Naive thymus-derived CD8-positive, alpha-beta T cell (primary cell): ENCODE results near the gene RBM4B. TPM values are rescaled to one million over a fixed set of nuclear protein-coding genes. Genes with fewer than 3 reads are reported as not detected.

ENCODE experiments used
- ATAC-seq, 2 donors: fragments of 150-1000 bp; cut with Tn5 transposase in 1 of 2; sonication (Bioruptor Pico), chemical (Tn5 transposase) in 1 of 2; 1 replicate in 1 of 2; 2 replicates in 1 of 2; pipeline ENCODE4 v1.10.0; 2021; ENCODE audit warnings: mild to moderate bottlenecking in 2 of 2, moderate library complexity in 2 of 2
- POLR2A ChIA-PET: fragments of 350-600 bp; sonication (Branson Sonifier 250); formaldehyde crosslinking; loops from one replicate; lab custom pipeline; 2021; ENCODE audit warnings: antibody characterized with exemption; lab: Charles Lee
- DNase-seq, 10 donors: peaks; one replicate each; pipeline versions ENCODE4 v3.0.0 to v3.0.0-alpha.2; 2020 to 2022
- H3K27ac Mint-ChIP-seq, 10 donors: one replicate each; pipeline ENCODE4 v1.8.0; 2020 to 2022; ENCODE audit warnings: mild to moderate bottlenecking in 10 of 10, mixed read lengths in 10 of 10, moderate library complexity in 4 of 10, inconsistent platforms in 1 of 10
- H3K27me3 Mint-ChIP-seq, 5 donors: one replicate each; pipeline ENCODE4 v1.8.0; 2021 to 2022; ENCODE audit warnings: mixed read lengths in 5 of 5
- H3K36me3 Mint-ChIP-seq, 3 donors: one replicate each; pipeline ENCODE4 v1.8.0; 2020 to 2022; ENCODE audit warnings: mixed read lengths in 3 of 3, mild to moderate bottlenecking in 2 of 3, inconsistent platforms in 1 of 3
- H3K4me1 Mint-ChIP-seq, 4 donors: one replicate each; pipeline ENCODE4 v1.8.0; 2021 to 2022; ENCODE audit warnings: mixed read lengths in 4 of 4
- H3K4me3 Mint-ChIP-seq, 10 donors: one replicate each; pipeline ENCODE4 v1.8.0; 2020 to 2022; ENCODE audit warnings: mild to moderate bottlenecking in 10 of 10, mixed read lengths in 10 of 10, moderate library complexity in 6 of 10, inconsistent platforms in 1 of 10
- H3K9me3 Mint-ChIP-seq, 9 donors: one replicate each; pipeline ENCODE4 v1.8.0; 2020 to 2022; ENCODE audit warnings: mixed read lengths in 9 of 9, mild to moderate bottlenecking in 3 of 9, inconsistent platforms in 1 of 9, moderate library complexity in 1 of 9
- polyA plus RNA-seq, 3 donors: library from polyadenylated mRNA; unstranded; fragments of 300-500 nt; fragmentation: Illumina TruSeq; gene quantifications; one replicate each; pipeline ENCODE4 v1.2.3, GENCODE V29; 2021
- total RNA-seq, 8 experiments: library from RNA in 2 of 8; stranded (reverse) in 2 of 8; gene quantifications; one replicate each; pipeline ENCODE4 v1.2.3 and lab custom pipeline; 2021 to 2026

The RBM4B gene
- total and polyA plus RNA-seq, 5 experiments from 2014 or later: 7.7 to 26.0 (median 12.3) TPM

DNA sequence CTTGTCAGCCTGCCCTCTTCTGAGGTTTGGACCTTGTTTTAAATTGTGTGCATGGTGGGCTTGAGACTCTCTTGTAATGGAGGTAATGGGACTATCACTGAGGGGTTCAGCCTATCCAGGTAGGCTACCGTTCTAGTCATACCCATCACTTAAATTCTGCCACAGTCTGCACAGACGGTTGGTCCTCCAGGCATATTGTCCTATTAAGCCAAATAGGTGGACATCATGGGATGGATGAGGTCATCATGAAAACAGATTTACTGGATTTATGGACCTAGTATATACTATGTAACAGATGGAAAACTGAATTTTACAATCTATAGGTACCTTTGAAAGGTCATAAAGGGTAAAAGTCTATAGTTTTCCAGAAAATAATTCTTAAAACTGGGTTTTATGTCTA, 48.3 kb downstream of the RBM4B start:
- ATAC-seq: no peak
- no peaks in the 10 kb centered on the region for H3K27me3 Mint-ChIP-seq
- peaks cover 0 to 78% (median 9%) of the 10 kb centered on the region in 3 donors for H3K36me3 Mint-ChIP-seq
- H3K4me1 Mint-ChIP-seq: peaks cover 27 to 71% (median 64%) of the 10 kb centered on the region in 4 donors
- H3K4me3 Mint-ChIP-seq: no peak overlapping the region
- H3K27ac Mint-ChIP-seq: peak overlapping the region in 7 of 10 donors; percentile 15 to 75 (median 50)
- no peaks in the 10 kb centered on the region for H3K9me3 Mint-ChIP-seq
- POLR2A ChIA-PET: interaction anchor here (0.8 to 1.3 kb wide), 4 partner anchors 12 to 18 kb away, joined by 3 to 4 read pairs (median 3); partner anchors contain the start of gene RBM14
- DNase-seq: no peak

- DNase-seq: no peak
- H3K36me3 Mint-ChIP-seq: peaks cover 0 to 87% (median 8%) of the 10 kb centered on the region in 3 donors
- peak overlapping the region in 9 of 10 donors; percentile 0 to 83 (median 40) for H3K27ac Mint-ChIP-seq
Observed at GRCh38 chr11:66628061-66628603, 49.6 kb downstream of the RBM4B start.

DNA sequence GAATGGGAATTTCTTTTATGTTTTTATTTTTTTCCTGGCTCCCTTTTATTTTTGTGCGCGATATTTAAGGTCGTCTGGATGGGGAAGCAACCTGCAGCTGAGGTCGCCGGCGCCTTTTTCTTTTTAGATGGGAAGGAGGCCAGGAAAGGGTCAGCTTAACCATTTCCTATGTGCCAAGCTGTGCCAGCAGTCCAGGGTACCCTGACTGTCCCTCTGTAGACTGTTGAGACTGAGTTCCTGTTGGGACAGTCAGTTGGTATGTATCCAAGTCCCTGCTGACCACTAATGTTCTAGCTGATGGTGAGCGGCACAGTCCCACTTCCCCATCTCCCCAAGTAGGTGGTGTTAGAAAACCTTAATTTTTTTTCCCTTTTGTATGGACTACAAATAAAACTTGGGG, 50.8 kb downstream of the RBM4B start:
- no peaks in the 10 kb centered on the region for H3K27me3 Mint-ChIP-seq
- peak overlapping the region in 3 of 10 donors; percentile 6 to 74 (median 64) for H3K27ac Mint-ChIP-seq
- peak overlapping the region in 1 of 10 donors; percentile 29 for H3K4me3 Mint-ChIP-seq
- no peak for DNase-seq
- ATAC-seq: no peak
- POLR2A ChIA-PET: interaction anchor here (1.1 kb wide), 1 partner anchor 11 kb away, joined by 5 read pairs; the partner anchor contains the start of gene RBM14
- H3K4me1 Mint-ChIP-seq: peaks cover 42 to 87% (median 76%) of the 10 kb centered on the region in 4 donors
- H3K9me3 Mint-ChIP-seq: no peaks in the 10 kb centered on the region
- H3K36me3 Mint-ChIP-seq: peaks cover 0 to 96% (median 8%) of the 10 kb centered on the region in 3 donors

More at GRCh38 chr11:66628061-66628603, 49.6 kb downstream of the RBM4B start:
- Mint-ChIP-seq H3K27me3 (no peaks in the 10 kb centered on the region), H3K9me3 (no peaks in the 10 kb centered on the region), H3K4me1 (peaks cover 35 to 81% (median 72%) of the 10 kb centered on the region in 4 donors), H3K4me3 (peak overlapping the region in 1 of 10 donors; percentile 8)
- POLR2A ChIA-PET: interaction anchor here (0.8 to 1.0 kb wide), 2 partner anchors 10 to 17 kb away, joined by 3 read pairs; no protein-coding TSS in a partner anchor
- no peak for ATAC-seq

- no peaks in the 10 kb centered on the region for H3K9me3 Mint-ChIP-seq
- H3K27ac Mint-ChIP-seq: peak overlapping the region in 4 of 10 donors; percentile 64 to 76 (median 71)
- H3K4me1 Mint-ChIP-seq: peaks cover 40 to 87% (median 77%) of the 10 kb centered on the region in 4 donors
- no peaks in the 10 kb centered on the region for H3K27me3 Mint-ChIP-seq
- POLR2A ChIA-PET: interaction anchor here (0.5 to 4.2 kb wide), 2 partner anchors 13 to 77 kb away, joined by 4 to 38 read pairs; partner anchors contain the start of gene RBM4
- H3K36me3 Mint-ChIP-seq: peaks cover 0 to 97% (median 8%) of the 10 kb centered on the region in 3 donors
- DNase-seq (peak in 1 of 10 donors; percentile 0), ATAC-seq (no peak)
- peak overlapping the region in 2 of 10 donors; percentile 25 to 66 for H3K4me3 Mint-ChIP-seq
Observed at GRCh38 chr11:66626382-66626781, 51.3 kb downstream of the RBM4B start.

GRCh38 chr11:66625752-66626149, 51.9 kb downstream of the RBM4B start:
- ATAC-seq (no peak), DNase-seq (peak in 1 of 10 donors; percentile 9)
- Mint-ChIP-seq H3K9me3 (no peaks in the 10 kb centered on the region), H3K27ac (peak overlapping the region in 4 of 10 donors; percentile 21 to 69 (median 50)), H3K27me3 (no peaks in the 10 kb centered on the region), H3K4me3 (no peak overlapping the region), H3K4me1 (peaks cover 43 to 94% (median 82%) of the 10 kb centered on the region in 4 donors), H3K36me3 (peaks cover 0 to 97% (median 11%) of the 10 kb centered on the region in 3 donors)
- POLR2A ChIA-PET: interaction anchor here (0.5 to 4.2 kb wide), 4 partner anchors 9 to 76 kb away, joined by 3 to 38 read pairs (median 7); partner anchors contain the start of genes RBM14 and RBM4

GRCh38 chr11:66625041-66625751, 52.5 kb downstream of the RBM4B start:
- H3K9me3 Mint-ChIP-seq: no peaks in the 10 kb centered on the region
- peak overlapping the region in 4 of 10 donors; percentile 14 to 45 (median 21) for H3K4me3 Mint-ChIP-seq
- ATAC-seq (peak in 1 of 2 donors; percentile 2), DNase-seq (peak in 1 of 10 donors; percentile 0)
- H3K4me1 Mint-ChIP-seq: peaks cover 43 to 94% (median 85%) of the 10 kb centered on the region in 4 donors
- H3K36me3 Mint-ChIP-seq: peaks cover 0 to 97% (median 11%) of the 10 kb centered on the region in 3 donors
- H3K27me3 Mint-ChIP-seq: no peaks in the 10 kb centered on the region
- POLR2A ChIA-PET: interaction anchor here (0.6 to 4.2 kb wide), 7 partner anchors 8 to 168 kb away, joined by 3 to 38 read pairs (median 5); partner anchors contain the start of genes PELI3, RBM14 and RBM4
- peak overlapping the region in 4 of 10 donors; percentile 29 to 84 (median 50) for H3K27ac Mint-ChIP-seq

GRCh38 chr11:66624450-66624849, 53.2 kb downstream of the RBM4B start:
- ATAC-seq (peak in 1 of 2 donors; percentile 6), DNase-seq (peak in 1 of 10 donors; percentile 0)
- H3K27ac Mint-ChIP-seq: peak overlapping the region in 5 of 10 donors; percentile 25 to 84 (median 56)
- H3K4me1 Mint-ChIP-seq: peaks cover 42 to 94% (median 85%) of the 10 kb centered on the region in 4 donors
- peak overlapping the region in 1 of 10 donors; percentile 27 for H3K4me3 Mint-ChIP-seq
- no peaks in the 10 kb centered on the region for H3K27me3 Mint-ChIP-seq
- no peaks in the 10 kb centered on the region for H3K9me3 Mint-ChIP-seq
- peaks cover 0 to 93% (median 15%) of the 10 kb centered on the region in 3 donors for H3K36me3 Mint-ChIP-seq
- POLR2A ChIA-PET: interaction anchor here (0.6 to 4.2 kb wide), 6 partner anchors 8 to 158 kb away, joined by 3 to 38 read pairs (median 8); partner anchors contain the start of genes PELI3, RBM14 and RBM4

DNA sequence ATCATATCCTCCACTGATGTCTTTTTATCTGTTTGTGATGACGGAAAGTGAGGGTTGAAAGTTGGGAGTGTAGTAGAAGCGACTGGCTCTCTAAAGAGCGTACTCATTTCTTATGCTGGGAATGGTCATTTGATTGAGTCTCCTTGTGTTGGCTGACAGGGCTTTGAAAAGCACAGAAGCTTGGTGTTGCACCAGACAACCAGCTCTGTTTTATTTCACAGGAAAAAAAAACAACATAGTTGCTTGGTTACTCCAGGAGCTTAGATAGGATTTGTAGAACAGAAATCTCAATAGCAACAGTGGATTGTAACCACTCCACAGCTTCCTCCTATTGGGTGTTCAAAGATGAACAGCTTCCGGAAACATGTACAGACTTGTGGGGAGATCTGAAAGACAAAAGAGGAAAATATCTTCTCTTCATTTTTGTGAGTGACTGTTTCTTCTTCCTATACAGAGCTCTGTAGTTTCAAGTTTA, 58.6 kb downstream of the RBM4B start:
- POLR2A ChIA-PET: interaction anchor here (0.8 to 6.3 kb wide), 14 partner anchors 12 to 82 kb away, joined by 3 to 198 read pairs (median 4); partner anchors contain the start of genes ACTN3, CCDC87, CCS and RBM4
- peak; percentile 54 to 61 for ATAC-seq
- peaks cover 0 to 66% (median 17%) of the 10 kb centered on the region in 3 donors for H3K36me3 Mint-ChIP-seq
- peak in 8 of 10 donors; percentile 43 to 89 (median 74) for DNase-seq
- peak overlapping the region; percentile 96 to 100 (median 98) for H3K4me3 Mint-ChIP-seq
- peaks cover 0 to 5% (median 0%) of the 10 kb centered on the region in 5 donors for H3K27me3 Mint-ChIP-seq
- H3K4me1 Mint-ChIP-seq: peaks cover 43 to 82% (median 72%) of the 10 kb centered on the region in 4 donors
- no peaks in the 10 kb centered on the region for H3K9me3 Mint-ChIP-seq
- H3K27ac Mint-ChIP-seq: peak overlapping the region; percentile 96 to 100 (median 99)

DNA sequence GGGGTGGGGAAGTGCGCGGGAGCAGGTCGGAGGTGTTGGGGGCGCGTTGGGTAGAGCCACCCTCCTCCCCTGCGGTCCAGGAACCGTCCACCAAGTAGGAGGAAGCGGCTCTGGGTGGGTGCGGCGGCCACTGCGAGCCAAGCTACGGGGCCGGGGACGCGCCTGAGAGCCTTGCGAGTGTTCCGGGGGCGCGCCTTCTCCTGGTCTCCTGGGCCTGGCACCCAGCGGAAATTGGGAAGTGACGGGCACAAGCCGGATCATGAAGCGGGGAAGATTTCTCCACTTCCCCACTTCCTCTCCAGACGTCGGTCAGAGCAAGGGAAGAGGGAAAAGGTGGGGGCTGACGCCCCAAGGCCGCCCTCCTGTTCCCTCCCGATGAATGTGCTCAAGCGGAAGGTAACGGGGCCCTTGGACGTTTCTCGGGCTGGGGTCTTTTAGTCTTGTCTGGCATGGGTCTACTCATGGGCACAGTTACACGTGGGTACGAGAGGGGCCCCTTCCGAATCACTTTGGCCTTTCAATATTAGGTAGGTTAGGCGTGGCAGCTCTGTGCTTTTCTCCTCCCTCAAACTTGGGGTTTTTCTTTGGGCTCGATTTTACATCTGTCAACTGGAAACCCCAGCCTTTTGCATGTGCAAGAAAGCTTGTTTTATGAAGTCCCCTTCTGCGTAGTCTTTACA, 60.4 kb downstream of the RBM4B start:
- peaks cover 0 to 5% (median 0%) of the 10 kb centered on the region in 5 donors for H3K27me3 Mint-ChIP-seq
- H3K36me3 Mint-ChIP-seq: peaks cover 0 to 48% (median 17%) of the 10 kb centered on the region in 3 donors
- H3K4me1 Mint-ChIP-seq: peaks cover 25 to 64% (median 55%) of the 10 kb centered on the region in 4 donors
- H3K27ac Mint-ChIP-seq: peak overlapping the region; percentile 96 to 100 (median 99)
- DNase-seq (peak in 5 of 10 donors; percentile 32 to 49 (median 38)), ATAC-seq (peak in 1 of 2 donors; percentile 26)
- H3K4me3 Mint-ChIP-seq: peak overlapping the region; percentile 96 to 100 (median 98)
- no peaks in the 10 kb centered on the region for H3K9me3 Mint-ChIP-seq
- POLR2A ChIA-PET: interaction anchor here (0.9 to 6.3 kb wide), 32 partner anchors 8 to 1263 kb away, joined by 3 to 198 read pairs (median 4); partner anchors contain the start of genes ACTN3, B4GAT1, CCDC87 and CCS

DNA sequence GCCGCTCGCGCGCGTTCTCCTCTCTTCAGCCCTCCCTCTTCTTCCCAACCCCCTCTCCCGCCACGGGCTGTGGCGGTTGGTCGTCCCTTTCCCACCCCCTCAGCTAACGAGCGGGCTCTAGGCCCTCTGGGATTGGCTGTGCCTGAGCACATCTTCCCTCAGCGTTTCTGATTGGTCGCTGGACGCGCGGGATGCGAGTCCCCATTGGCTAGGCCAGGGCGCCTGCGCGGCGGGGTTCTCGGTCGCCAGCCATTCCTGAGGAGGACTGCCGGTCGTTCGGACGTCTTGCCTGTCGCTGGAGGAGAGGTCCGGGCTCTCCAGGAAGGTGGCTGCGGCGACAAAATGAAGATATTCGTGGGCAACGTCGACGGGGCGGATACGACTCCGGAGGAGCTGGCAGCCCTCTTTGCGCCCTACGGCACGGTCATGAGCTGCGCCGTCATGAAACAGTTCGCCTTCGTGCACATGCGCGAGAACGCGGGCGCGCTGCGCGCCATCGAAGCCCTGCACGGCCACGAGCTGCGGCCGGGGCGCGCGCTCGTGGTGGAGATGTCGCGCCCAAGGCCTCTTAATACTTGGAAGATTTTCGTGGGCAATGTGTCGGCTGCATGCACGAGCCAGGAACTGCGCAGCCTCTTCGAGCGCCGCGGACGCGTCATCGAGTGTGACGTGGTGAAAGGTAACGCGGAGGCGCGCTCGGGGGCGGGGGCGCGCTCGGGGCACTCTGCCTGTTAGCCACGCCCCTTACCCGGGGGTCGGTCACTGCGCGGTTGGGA, 61.1 kb downstream of the RBM4B start, which contains the start of gene RBM14:
Gene RBM14 (plus strand): TSS at position 252 of the 776 bp plus-strand sequence. CDS start 91 bp downstream, at position 343.
- H3K27ac Mint-ChIP-seq: peak within 1 kb of the TSS; percentile 96 to 100 (median 99)
- H3K9me3 Mint-ChIP-seq: no peaks in the 10 kb centered on the region
- peaks cover 0 to 40% (median 17%) of the 10 kb centered on the region in 3 donors for H3K36me3 Mint-ChIP-seq
- ATAC-seq (peak; percentile 80 to 81), DNase-seq (peak; percentile 97 to 100 (median 98))
- POLR2A ChIA-PET: interaction anchor here (0.5 to 6.3 kb wide), 36 partner anchors 9 to 1838 kb away, joined by 3 to 198 read pairs (median 4); partner anchors contain the start of genes ACTN3, B4GAT1, CCDC87 and CCS
- peaks cover 24 to 56% (median 49%) of the 10 kb centered on the region in 4 donors for H3K4me1 Mint-ChIP-seq
- peaks cover 0 to 5% (median 0%) of the 10 kb centered on the region in 5 donors for H3K27me3 Mint-ChIP-seq
- peak within 1 kb of the TSS; percentile 96 to 100 (median 98) for H3K4me3 Mint-ChIP-seq
